SK-N-SH treated with all-trans-retinoic acid at 6 μM for 48 hours (cell line): ENCODE results near the gene GDF2.

ENCODE experiments used
- ARNTL ChIP-seq: fragments of 450-650 bp; formaldehyde crosslinking; IDR thresholded peaks from 2 replicates; pipeline ENCODE4 v1.5.0; 2020; ENCODE audit warnings: low read depth, mild to moderate bottlenecking, moderate library complexity, borderline replicate concordance
- CREB5 ChIP-seq: fragments of 250-450 bp; sonication (Bioruptor Pico); IDR thresholded peaks from 2 replicates; pipeline ENCODE4 v1.5.1; 2020; ENCODE audit warnings: low read depth, mild to moderate bottlenecking, moderate library complexity
- CSDC2 ChIP-seq: fragments of 250-450 bp; sonication (Bioruptor Pico); IDR thresholded peaks from 2 replicates; pipeline ENCODE4 v1.5.0; 2020; ENCODE audit warnings: mild to moderate bottlenecking, moderate library complexity
- CSRNP3 ChIP-seq: fragments of 250-450 bp; sonication (Bioruptor Pico); IDR thresholded peaks from 2 replicates; pipeline ENCODE4 v1.5.1; 2021; ENCODE audit warnings: mild to moderate bottlenecking, moderate library complexity
- GLIS3 ChIP-seq: fragments of 250-450 bp; sonication (Bioruptor Pico); IDR thresholded peaks from 2 replicates; pipeline ENCODE4 v1.5.0; 2020; ENCODE audit warnings: mild to moderate bottlenecking, moderate library complexity
- PATZ1 ChIP-seq: fragments of 250-450 bp; sonication (Bioruptor Pico); IDR thresholded peaks from 2 replicates; pipeline ENCODE4 v1.8.0; 2020; ENCODE audit warnings: mild to moderate bottlenecking, moderate library complexity, borderline replicate concordance
- POU6F1 ChIP-seq: fragments of 250-450 bp; sonication (Bioruptor Pico); IDR thresholded peaks from 2 replicates; pipeline ENCODE4 v1.8.0; 2021; ENCODE audit warnings: low read depth, mild to moderate bottlenecking, moderate library complexity, borderline replicate concordance
- PPARA ChIP-seq: fragments of 250-450 bp; sonication (Bioruptor Pico); IDR thresholded peaks from 2 replicates; pipeline ENCODE4 v1.5.0; 2020; ENCODE audit warnings: mild to moderate bottlenecking, borderline replicate concordance
- RARB ChIP-seq: fragments of 250-450 bp; sonication (Bioruptor Pico); IDR thresholded peaks from 2 replicates; pipeline ENCODE4 v1.8.0; 2021; ENCODE audit warnings: mild to moderate bottlenecking, moderate library complexity
- SNAI2 ChIP-seq: fragments of 250-450 bp; sonication (Bioruptor Pico); IDR thresholded peaks from 2 replicates; pipeline ENCODE4 v1.5.0; 2020; ENCODE audit warnings: mild to moderate bottlenecking, moderate library complexity
- TCF4 ChIP-seq: fragments of 250-450 bp; sonication (Bioruptor Pico); IDR thresholded peaks from 2 replicates; pipeline ENCODE4 v1.8.0; 2021; ENCODE audit warnings: mild to moderate bottlenecking, moderate library complexity, borderline replicate concordance
- TSHZ2 ChIP-seq: fragments of 250-450 bp; sonication (Bioruptor Pico); IDR thresholded peaks from 2 replicates; pipeline ENCODE4 v1.5.0; 2020; ENCODE audit warnings: mild to moderate bottlenecking, moderate library complexity
- ZFP30 ChIP-seq: fragments of 450-650 bp; formaldehyde crosslinking; IDR thresholded peaks from 2 replicates; pipeline ENCODE4 v1.5.0; 2022; ENCODE audit warnings: mild to moderate bottlenecking, moderate library complexity
- ZNF8 ChIP-seq: fragments of 450-650 bp; formaldehyde crosslinking; IDR thresholded peaks from 2 replicates; pipeline ENCODE4 v1.5.0; 2020; ENCODE audit warnings: mild to moderate bottlenecking, moderate library complexity

- TF ChIP-seq PPARA (no peak), ZFP30 (CRISPR knock-in tag) (no peak), TCF4 (CRISPR knock-in tag) (no peak), ARNTL (no peak), RARB (CRISPR knock-in tag) (no peak), POU6F1 (CRISPR knock-in tag) (no peak), SNAI2 (CRISPR knock-in tag) (no peak), CSDC2 (CRISPR knock-in tag) (no peak), PATZ1 (CRISPR knock-in tag) (no peak), CREB5 (CRISPR knock-in tag) (no peak), CSRNP3 (CRISPR knock-in tag) (no peak), GLIS3 (CRISPR knock-in tag) (no peak), ZNF8 (CRISPR knock-in tag) (no peak), TSHZ2 (CRISPR knock-in tag) (no peak)
These were observed 43.4 kb downstream of the GDF2 start for GRCh38 chr10:47365431-47366180.
